Endothelial cell of umbilical vein (primary cell): Measurements from ENCODE around the gene NOXA1. TPM values are rescaled to one million over a fixed set of nuclear protein-coding genes. Genes with fewer than 3 reads are reported as not detected.

Source experiments
- BruUV-seq: library from RNA; stranded (reverse); fragments of 400-500 nt; replicated peaks from 2 replicates; lab custom pipeline; 2021; lab: Mats Ljungman, UMichigan
- CTCF ChIA-PET: fragments of 300-600, 350-600 bp; sonication (Branson Sonifier 250); formaldehyde crosslinking; loops from one replicate; lab custom pipeline; 2021; ENCODE audit warnings: antibody characterized with exemption, inconsistent platforms; lab: Charles Lee
- POLR2A ChIA-PET: fragments of 300-600, 350-600 bp; sonication (Branson Sonifier 250); formaldehyde crosslinking; loops from one replicate; lab custom pipeline; 2021; ENCODE audit warnings: antibody characterized with exemption, inconsistent platforms; lab: Charles Lee
- DNase-seq: peaks from one replicate; pipeline ENCODE4 v3.0.0-alpha.2; 2011; ENCODE audit warnings: low read depth, low spot score
- FAIRE-seq: peaks from 2 replicates; lab custom pipeline; 2011; peaks lifted over from hg19 to GRCh38; lab: Jason Lieb, UNC
- H2AFZ ChIP-seq: 2 replicates; pipeline ENCODE4 v1.6.0; 2012; ENCODE audit warnings: low read depth, low read length, control low read depth, inconsistent platforms
- H3K27ac ChIP-seq: 2 replicates; pipeline ENCODE4 v1.5.1; 2011; ENCODE audit warnings: low read depth, mild to moderate bottlenecking, control low read depth, low read length, moderate library complexity; ENCODE audit not compliant: insufficient read depth
- H3K27me3 ChIP-seq, 2 experiments: 2 replicates each; pipeline versions ENCODE4 v1.6.0 to v1.6.1; 2011; ENCODE audit warnings: low read length in 2 of 2, mixed read lengths in 1 of 2; ENCODE audit not compliant: control insufficient read depth in 2 of 2, insufficient read depth in 2 of 2
- H3K36me3 ChIP-seq, 2 experiments: 2 replicates in 1 of 2; 3 replicates in 1 of 2; pipeline ENCODE4 v1.5.1; 2011; ENCODE audit warnings: low read length in 2 of 2, mild to moderate bottlenecking in 1 of 2, moderate library complexity in 1 of 2; ENCODE audit not compliant: control insufficient read depth in 2 of 2, insufficient read depth in 2 of 2; ENCODE audit errors: extremely low read depth in 1 of 2
- H3K4me1 ChIP-seq: 3 replicates; pipeline ENCODE4 v1.5.1; 2011; ENCODE audit warnings: mild to moderate bottlenecking, low read length; ENCODE audit not compliant: control insufficient read depth, insufficient read depth; ENCODE audit errors: extremely low read depth
- H3K4me2 ChIP-seq: 2 replicates; pipeline ENCODE4 v1.6.1; 2011; ENCODE audit warnings: low read length, control low read depth, mixed read lengths; ENCODE audit not compliant: insufficient read depth
- H3K4me3 ChIP-seq, 3 experiments: fragments of 200-600 bp in 1 of 3; sonication (generic), shearing (Covaris generic) in 1 of 3; replicated peaks in 1 of 3; 2 replicates each; pipeline ENCODE4 v1.5.1; 2011 to 2016; ENCODE audit warnings: control low read depth in 3 of 3, low read length in 3 of 3, mild to moderate bottlenecking in 2 of 3, inconsistent platforms in 1 of 3, low read depth in 1 of 3, moderate library complexity in 1 of 3; ENCODE audit not compliant: insufficient read depth in 1 of 3
- H3K79me2 ChIP-seq: 2 replicates; pipeline ENCODE4 v1.6.0; 2012; ENCODE audit warnings: low read length, inconsistent platforms; ENCODE audit not compliant: control insufficient read depth, insufficient read depth
- H3K9ac ChIP-seq: replicated peaks from 2 replicates; pipeline ENCODE3; 2011; ENCODE audit warnings: low read length, control low read depth; ENCODE audit not compliant: insufficient read depth; ENCODE audit errors: extremely low read depth
- H3K9me1 ChIP-seq: replicated peaks from 3 replicates; pipeline ENCODE4 v1.6.0; 2011; ENCODE audit warnings: mild to moderate bottlenecking, low read length; ENCODE audit not compliant: control insufficient read depth, insufficient read depth; ENCODE audit errors: extremely low read depth
- H3K9me3 ChIP-seq: replicated peaks from 2 replicates; pipeline ENCODE4 v1.5.1; 2012; ENCODE audit warnings: low read length, inconsistent platforms; ENCODE audit not compliant: control insufficient read depth, insufficient read depth
- H4K20me1 ChIP-seq: replicated peaks from 2 replicates; pipeline ENCODE3; 2011; ENCODE audit warnings: mild to moderate bottlenecking, low read length; ENCODE audit not compliant: control insufficient read depth, insufficient read depth; ENCODE audit errors: extremely low read depth
- EZH2 ChIP-seq: IDR thresholded peaks from 2 replicates; pipeline ENCODE4 v1.6.1; 2012; ENCODE audit warnings: borderline replicate concordance, low read depth, mild to moderate bottlenecking, moderate library complexity, low read length, inconsistent platforms; ENCODE audit not compliant: severe bottlenecking
- FOS ChIP-seq: IDR thresholded peaks from 2 replicates; pipeline ENCODE4 v1.6.1; 2011; ENCODE audit warnings: mild to moderate bottlenecking, low read length, moderate library complexity, borderline replicate concordance; ENCODE audit not compliant: insufficient read depth
- GATA2 ChIP-seq: IDR thresholded peaks from 2 replicates; pipeline ENCODE4 v1.7.0; 2011; ENCODE audit warnings: low read depth, mild to moderate bottlenecking, moderate library complexity, mixed read lengths, low read length; ENCODE audit not compliant: insufficient read length, insufficient read depth
- JUN ChIP-seq: IDR thresholded peaks from 2 replicates; pipeline ENCODE4 v1.6.1; 2011; ENCODE audit warnings: borderline replicate concordance, low read depth; ENCODE audit not compliant: insufficient read length, insufficient read depth
- MYC ChIP-seq: IDR thresholded peaks from one replicate; pipeline ENCODE4 v1.6.1; 2011; ENCODE audit warnings: mild to moderate bottlenecking, low read depth, low read length
- POLR2A ChIP-seq: IDR thresholded peaks from 2 replicates; pipeline ENCODE4 v1.6.1; 2012; ENCODE audit warnings: low read depth, mild to moderate bottlenecking, control low read depth, low read length
- POLR2AphosphoS5 ChIP-seq: IDR thresholded peaks from 2 replicates; pipeline ENCODE4 v1.6.1; 2012; ENCODE audit warnings: low read depth, mild to moderate bottlenecking, control low read depth, low read length, moderate library complexity; ENCODE audit not compliant: insufficient read depth
- dilution Hi-C: fragments of 300-500 bp; cut with MboI; formaldehyde crosslinking; loops from one replicate; pipeline ENCODE4 v1.15.0; 2019; ENCODE audit warnings: low sequenced_read_pairs; ENCODE audit not compliant: extremely low pct_ligation_motif_present
- intact Hi-C: fragments of 100-400 bp; cut with micrococcal nuclease; formaldehyde crosslinking; loops from one replicate; pipeline ENCODE4 v1.10.0; 2022
- polyA plus RNA-seq, 4 experiments: library from polyadenylated mRNA; depleted of rRNA in 3 of 4; stranded (reverse) in 3 of 4; unstranded in 1 of 4; fragments of >200 nt; gene quantifications; 2 replicates each; pipeline versions ENCODE4 v1.2.1 to v1.2.3, GENCODE V29; 2011 to 2012; ENCODE audit warnings: missing spikeins in 1 of 4
- total RNA-seq: library from RNA; stranded (reverse); gene quantifications from 2 replicates; pipeline ENCODE4 v1.2.3, GENCODE V29; 2021
- TF ChIP-seq, protein P1 (sequence below): IDR thresholded peaks from 2 replicates; pipeline ENCODE4 v1.6.1; 2011; ENCODE audit not compliant: insufficient read depth, insufficient read length
- TF ChIP-seq, protein P2 (sequence below), 2 donors: IDR thresholded peaks; 1 replicate in 1 of 2; 2 replicates in 1 of 2; pipeline ENCODE4 v1.5.1; 2011; ENCODE audit warnings: low read length in 2 of 2, mild to moderate bottlenecking in 2 of 2, moderate library complexity in 2 of 2, control low read depth in 1 of 2, inconsistent platforms in 1 of 2, low read depth in 1 of 2; ENCODE audit not compliant: insufficient read depth in 1 of 2; ENCODE audit errors: extremely low read depth in 1 of 2

Gene NOXA1
- total and polyA plus RNA-seq, 2 donors (not counting 3 experiments of a cell fraction or from before 2014, with no cell fraction given) = 0.40 to 0.91 TPM

DNA sequence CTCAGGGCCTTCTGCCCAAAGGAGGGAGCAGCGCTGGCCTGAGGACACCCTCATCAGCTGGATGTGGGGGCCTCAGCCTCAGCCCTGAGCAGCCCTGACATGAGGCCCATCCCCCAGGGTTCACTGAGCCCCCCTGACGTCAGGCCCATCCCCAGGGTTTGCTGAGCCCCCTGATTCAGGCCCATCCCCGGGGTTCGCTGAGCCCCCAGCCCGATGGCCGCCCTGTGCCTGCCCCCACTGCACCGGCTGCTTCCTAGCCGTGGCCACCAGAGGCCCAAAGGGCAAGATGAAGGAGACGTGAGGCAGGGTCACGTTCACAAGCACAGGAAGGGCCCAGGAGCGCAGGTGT is 55.4 kb downstream of the NOXA1 start:
- Histone ChIP-seq H3K4me1 (peaks cover 6% of the 10 kb centered on the region), H3K9me3 (peaks cover 2% of the 10 kb centered on the region), H3K9me1 (no peaks in the 10 kb centered on the region), H3K27ac (no peak overlapping the region), H3K36me3 (no peaks in the 10 kb centered on the region), H2AFZ (no peak overlapping the region), H3K27me3 (no peaks in the 10 kb centered on the region), H3K79me2 (no peaks in the 10 kb centered on the region), H4K20me1 (no peaks in the 10 kb centered on the region), H3K4me2 (no peak overlapping the region), H3K4me3 (no peak overlapping the region), H3K9ac (no peak overlapping the region)
- FAIRE-seq (no peak), DNase-seq (no peak)
- TF ChIP-seq, protein P1, sequence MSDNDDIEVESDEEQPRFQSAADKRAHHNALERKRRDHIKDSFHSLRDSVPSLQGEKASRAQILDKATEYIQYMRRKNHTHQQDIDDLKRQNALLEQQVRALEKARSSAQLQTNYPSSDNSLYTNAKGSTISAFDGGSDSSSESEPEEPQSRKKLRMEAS = no peak
- no peak for TF ChIP-seq GATA2
- TF ChIP-seq POLR2AphosphoS5 = no peak
- POLR2A ChIA-PET = no interaction called here
- no TSS peak for BruUV-seq
- intact Hi-C loops (no loop called here), dilution Hi-C loops (no loop called here)
- CTCF ChIA-PET = interaction anchor here (1.2 kb wide), 1 partner anchor 9 kb away, joined by 5 read pairs; no protein-coding TSS in a partner anchor

DNA sequence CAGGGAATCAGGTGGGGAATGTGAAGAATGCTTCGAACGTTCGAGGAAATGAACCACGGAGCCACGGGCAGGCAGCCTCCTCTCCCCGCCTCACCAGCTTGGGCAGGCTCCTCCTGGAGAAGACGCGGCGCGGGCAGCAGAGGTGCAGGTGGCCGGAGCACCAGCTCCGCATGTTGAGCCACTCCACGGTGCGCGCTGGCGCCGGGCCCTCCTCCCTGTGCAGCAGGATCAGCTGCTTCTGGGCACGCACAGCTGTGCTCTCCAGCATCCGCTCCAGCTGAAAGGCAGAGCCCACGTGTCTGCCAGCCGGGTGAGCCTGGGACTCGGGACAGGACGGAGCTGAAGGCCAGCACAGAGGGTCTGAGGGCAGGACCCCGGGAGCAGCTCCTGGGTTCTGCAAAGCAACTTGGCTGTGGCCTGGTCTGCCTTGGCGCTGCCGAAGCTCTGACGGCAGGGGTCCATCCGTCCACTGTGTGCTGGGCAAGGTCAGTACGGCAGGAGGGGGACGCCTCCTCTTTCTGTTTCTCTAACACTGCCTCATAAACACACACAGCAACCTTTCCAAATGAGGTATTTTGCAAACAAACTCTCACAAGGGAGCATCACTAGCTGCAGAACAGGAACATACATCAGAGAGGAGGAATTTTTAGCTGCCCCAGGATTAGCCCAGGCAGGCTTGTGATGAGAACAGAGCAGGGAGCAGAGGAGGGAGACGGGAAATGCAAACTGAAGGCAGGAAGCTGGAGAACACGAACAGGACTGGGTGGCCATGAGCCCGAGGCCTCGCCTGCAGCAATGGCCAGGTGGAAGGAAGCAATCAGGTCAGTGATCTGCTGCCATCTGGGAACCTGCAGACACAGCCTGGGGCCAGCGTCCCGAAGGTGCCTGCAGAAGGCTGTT is 56.0 kb downstream of the NOXA1 start:
- POLR2A ChIA-PET = no interaction called here
- Histone ChIP-seq H2AFZ (no peak overlapping the region), H3K9me3 (peaks cover 2% of the 10 kb centered on the region), H3K27ac (no peak overlapping the region), H3K27me3 (no peaks in the 10 kb centered on the region), H3K9me1 (no peaks in the 10 kb centered on the region), H3K4me3 (no peak overlapping the region), H3K9ac (no peak overlapping the region), H3K4me2 (no peak overlapping the region), H3K36me3 (no peaks in the 10 kb centered on the region), H4K20me1 (no peaks in the 10 kb centered on the region), H3K4me1 (peaks cover 6% of the 10 kb centered on the region), H3K79me2 (no peaks in the 10 kb centered on the region)
- intact Hi-C loops (no loop called here), dilution Hi-C loops (no loop called here)
- CTCF ChIA-PET = interaction anchor here (1.2 kb wide), 1 partner anchor 9 kb away, joined by 5 read pairs; no protein-coding TSS in a partner anchor
- FAIRE-seq (no peak), DNase-seq (no peak)
- BruUV-seq = no TSS peak
- TF ChIP-seq MYC (no peak), EZH2 (no peak), POLR2AphosphoS5 (no peak), GATA2 (no peak), JUN (no peak), POLR2A (no peak), FOS (no peak)
- TF ChIP-seq, protein P2, sequence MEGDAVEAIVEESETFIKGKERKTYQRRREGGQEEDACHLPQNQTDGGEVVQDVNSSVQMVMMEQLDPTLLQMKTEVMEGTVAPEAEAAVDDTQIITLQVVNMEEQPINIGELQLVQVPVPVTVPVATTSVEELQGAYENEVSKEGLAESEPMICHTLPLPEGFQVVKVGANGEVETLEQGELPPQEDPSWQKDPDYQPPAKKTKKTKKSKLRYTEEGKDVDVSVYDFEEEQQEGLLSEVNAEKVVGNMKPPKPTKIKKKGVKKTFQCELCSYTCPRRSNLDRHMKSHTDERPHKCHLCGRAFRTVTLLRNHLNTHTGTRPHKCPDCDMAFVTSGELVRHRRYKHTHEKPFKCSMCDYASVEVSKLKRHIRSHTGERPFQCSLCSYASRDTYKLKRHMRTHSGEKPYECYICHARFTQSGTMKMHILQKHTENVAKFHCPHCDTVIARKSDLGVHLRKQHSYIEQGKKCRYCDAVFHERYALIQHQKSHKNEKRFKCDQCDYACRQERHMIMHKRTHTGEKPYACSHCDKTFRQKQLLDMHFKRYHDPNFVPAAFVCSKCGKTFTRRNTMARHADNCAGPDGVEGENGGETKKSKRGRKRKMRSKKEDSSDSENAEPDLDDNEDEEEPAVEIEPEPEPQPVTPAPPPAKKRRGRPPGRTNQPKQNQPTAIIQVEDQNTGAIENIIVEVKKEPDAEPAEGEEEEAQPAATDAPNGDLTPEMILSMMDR (IDR thresholded peaks at IDR 0.05; ENCODE audit: extremely low read depth in 1 of 2, insufficient read depth in 1 of 2, low read depth in 1 of 2, low read length in 2 of 2) = no peak
- TF ChIP-seq, protein P1 = no peak
